GM23248 (cell line): Measurements from ENCODE around the gene PKP3.

Experiments
- EZH2 ChIP-seq: fragments of 200-600 bp; sonication (generic); IDR thresholded peaks from 2 replicates; pipeline ENCODE4 v1.6.1; 2018; ENCODE audit warnings: antibody characterized with exemption, mild to moderate bottlenecking; ENCODE audit not compliant: insufficient read depth, poor library complexity, severe bottlenecking
- EZH2phosphoT487 ChIP-seq: fragments of 200-600 bp; sonication (generic); IDR thresholded peaks from 2 replicates; pipeline ENCODE4 v1.6.1; 2018; ENCODE audit warnings: antibody characterized with exemption, moderate library complexity, mild to moderate bottlenecking, low read depth; ENCODE audit not compliant: insufficient read depth

DNA sequence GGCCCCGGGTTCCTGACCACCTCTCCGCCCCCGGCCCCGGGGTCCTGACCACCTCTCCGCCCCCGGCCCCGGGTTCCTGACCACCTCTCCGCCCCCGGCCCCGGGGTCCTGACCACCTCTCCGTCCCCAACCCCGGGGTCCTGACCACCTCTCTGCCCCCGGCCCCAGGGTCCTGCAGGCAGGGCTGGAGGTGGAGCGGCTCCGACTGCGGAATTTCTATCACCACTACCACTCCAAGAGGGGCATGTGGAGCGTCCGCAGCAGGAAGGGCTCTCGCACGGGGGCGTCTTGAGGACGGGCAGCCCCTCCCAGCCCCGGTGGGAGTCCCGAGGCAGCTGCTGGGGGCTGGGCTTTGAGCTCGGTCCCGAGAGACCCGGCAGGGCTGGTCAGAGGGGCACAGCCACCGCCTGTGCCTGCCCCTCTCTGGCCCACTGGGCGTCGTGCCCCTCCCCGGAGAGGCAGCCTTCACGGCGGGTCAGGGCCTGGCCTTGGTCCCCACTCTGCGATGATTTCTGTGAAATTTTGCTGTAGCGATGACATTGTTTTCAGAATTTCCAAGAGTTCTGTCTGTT lies 12.4 kb upstream of the PKP3 start:
- TF ChIP-seq EZH2, result no peak
- TF ChIP-seq EZH2phosphoT487, result no peak
